AG10803 (cell line): ENCODE results near the gene MLC1.

Source experiments
- DNase-seq: peaks from one replicate; pipeline ENCODE4 v3.0.0; 2010; ENCODE audit warnings: low read depth
- H3K4me3 ChIP-seq: 2 replicates; pipeline ENCODE4 v1.5.1; 2011; ENCODE audit warnings: mild to moderate bottlenecking, low read length, control low read depth
- CTCF ChIP-seq: conservative IDR thresholded peaks from 2 replicates; pipeline ENCODE4 v1.5.1; 2011; ENCODE audit warnings: mild to moderate bottlenecking, low read length, control low read depth, inconsistent platforms

MLC1 gene

GRCh38 chr22:50012211-50013181 lies 72.7 kb downstream of the MLC1 start, which contains the start of gene IL17REL:
Gene IL17REL, minus strand, starts transcription at chr22:50012765. Its CDS starts 119 bp downstream, at chr22:50012646.
- no peak within 1 kb of the TSS for H3K4me3 ChIP-seq
- TF ChIP-seq CTCF, result peak; percentile 28

GRCh38 chr22:50011447-50012210 lies 73.6 kb downstream of the MLC1 start:
- no peak for TF ChIP-seq CTCF
- H3K4me3 ChIP-seq, result no peak overlapping the region
- DNase-seq, result no peak

More at GRCh38 chr22:50012211-50013181, 72.7 kb downstream of the MLC1 start, which contains the start of gene IL17REL:
- peak; percentile 5 for DNase-seq

GRCh38 chr22:50010676-50011446 lies 74.4 kb downstream of the MLC1 start:
- no peak overlapping the region for H3K4me3 ChIP-seq
- no peak for DNase-seq
- no peak for TF ChIP-seq CTCF

- no peak overlapping the region for H3K4me3 ChIP-seq
- DNase-seq, result no peak
Observed at GRCh38 chr22:50009765-50010675, 75.2 kb downstream of the MLC1 start.

More at GRCh38 chr22:50009765-50010675, 75.2 kb downstream of the MLC1 start:
- no peak for TF ChIP-seq CTCF
